ENCODE results near the gene HACD2. TPM values are rescaled to one million over a fixed set of nuclear protein-coding genes. Genes with fewer than 3 reads are reported as not detected.

Gene HACD2
- total RNA-seq, 2 donors from 2014 or later = 18.8 to 22.6 TPM

GRCh38 chr3:123471106-123471505, 113.7 kb downstream of the HACD2 start:
- no peaks in the 10 kb centered on the region for H3K4me1 ChIP-seq (ENCODE audit: control insufficient read depth in 1 of 2, low read depth in 2 of 2)
- no peaks in the 10 kb centered on the region for H3K27me3 ChIP-seq (replicated peaks; ENCODE audit: insufficient read depth)
- H3K9me3 ChIP-seq = no peaks in the 10 kb centered on the region
- DNase-seq (ENCODE audit: low spot score) = no peak
- H3K36me3 ChIP-seq = no peaks in the 10 kb centered on the region
- H3K27ac ChIP-seq = no peak overlapping the region
- no peak overlapping the region for H3K4me3 ChIP-seq
- TF ChIP-seq, protein P1, sequence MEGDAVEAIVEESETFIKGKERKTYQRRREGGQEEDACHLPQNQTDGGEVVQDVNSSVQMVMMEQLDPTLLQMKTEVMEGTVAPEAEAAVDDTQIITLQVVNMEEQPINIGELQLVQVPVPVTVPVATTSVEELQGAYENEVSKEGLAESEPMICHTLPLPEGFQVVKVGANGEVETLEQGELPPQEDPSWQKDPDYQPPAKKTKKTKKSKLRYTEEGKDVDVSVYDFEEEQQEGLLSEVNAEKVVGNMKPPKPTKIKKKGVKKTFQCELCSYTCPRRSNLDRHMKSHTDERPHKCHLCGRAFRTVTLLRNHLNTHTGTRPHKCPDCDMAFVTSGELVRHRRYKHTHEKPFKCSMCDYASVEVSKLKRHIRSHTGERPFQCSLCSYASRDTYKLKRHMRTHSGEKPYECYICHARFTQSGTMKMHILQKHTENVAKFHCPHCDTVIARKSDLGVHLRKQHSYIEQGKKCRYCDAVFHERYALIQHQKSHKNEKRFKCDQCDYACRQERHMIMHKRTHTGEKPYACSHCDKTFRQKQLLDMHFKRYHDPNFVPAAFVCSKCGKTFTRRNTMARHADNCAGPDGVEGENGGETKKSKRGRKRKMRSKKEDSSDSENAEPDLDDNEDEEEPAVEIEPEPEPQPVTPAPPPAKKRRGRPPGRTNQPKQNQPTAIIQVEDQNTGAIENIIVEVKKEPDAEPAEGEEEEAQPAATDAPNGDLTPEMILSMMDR (IDR thresholded peaks at IDR 0.05) = no peak
- no peak for ATAC-seq (ENCODE audit: insufficient number of reproducible peaks, low FRiP score, low read depth)

DNA sequence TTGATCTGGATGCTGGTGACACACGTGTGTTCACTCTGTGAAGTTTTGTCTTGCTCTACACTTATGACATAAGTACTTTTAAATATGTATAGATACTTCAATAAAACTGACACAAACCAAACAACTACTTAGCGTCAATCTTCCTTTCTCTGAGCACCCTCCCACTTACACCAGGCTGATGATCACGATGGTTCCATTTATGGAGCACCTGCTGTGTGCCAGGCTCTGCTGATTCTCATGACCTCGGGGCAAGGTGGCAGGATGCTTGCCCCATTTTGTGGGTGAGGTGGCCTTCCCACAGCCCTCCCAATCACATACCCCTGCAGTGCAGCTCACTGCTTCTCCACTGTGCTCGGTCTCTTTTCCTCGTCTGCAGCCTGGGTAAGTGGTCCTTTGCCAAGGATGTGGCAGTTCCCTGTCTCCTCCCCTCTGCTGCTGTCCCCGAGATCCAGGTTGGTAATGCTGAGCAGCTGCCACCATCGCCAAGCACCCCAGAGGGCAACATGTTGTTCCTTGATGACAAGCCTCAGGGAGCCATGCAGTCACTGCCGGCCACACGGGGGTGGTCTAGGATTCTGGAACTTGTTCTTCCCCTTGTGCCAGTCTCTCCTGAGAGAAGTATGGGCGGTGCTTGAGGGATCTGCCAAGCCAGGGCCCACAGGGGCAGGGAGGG, 115.4 kb downstream of the HACD2 start:
- H3K9me3 ChIP-seq = no peaks in the 10 kb centered on the region
- H3K27ac ChIP-seq = no peak overlapping the region
- TF ChIP-seq, protein P1 (IDR thresholded peaks at IDR 0.05) = no peak
- H3K4me3 ChIP-seq = no peak overlapping the region
- no peaks in the 10 kb centered on the region for H3K4me1 ChIP-seq (ENCODE audit: control insufficient read depth in 1 of 2, low read depth in 2 of 2)
- ATAC-seq (ENCODE audit: insufficient number of reproducible peaks, low FRiP score, low read depth) (no peak), DNase-seq (ENCODE audit: low spot score) (no peak)
- no peaks in the 10 kb centered on the region for H3K27me3 ChIP-seq (replicated peaks; ENCODE audit: insufficient read depth)
- no peaks in the 10 kb centered on the region for H3K36me3 ChIP-seq

DNA sequence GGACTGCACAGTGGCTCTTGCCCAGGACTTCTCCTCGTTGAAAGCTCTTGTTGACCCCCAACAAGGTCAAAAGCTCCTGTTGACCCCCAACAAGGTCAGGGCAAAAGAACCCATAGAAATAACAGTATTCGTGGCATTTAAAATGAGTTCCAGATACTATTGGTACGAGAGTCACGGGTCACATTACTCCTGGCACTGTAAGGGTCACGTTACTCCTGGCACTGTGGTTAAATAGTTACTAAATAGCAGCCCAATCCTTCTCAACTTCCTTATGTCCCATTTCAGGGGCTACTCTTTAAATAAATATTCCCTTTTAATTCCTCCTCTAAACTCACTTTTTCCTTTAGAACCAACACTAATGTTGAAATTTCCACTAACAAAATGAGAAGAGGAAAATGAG, 117.8 kb downstream of the HACD2 start:
- Histone ChIP-seq H3K27ac (no peak overlapping the region), H3K36me3 (no peaks in the 10 kb centered on the region), H3K27me3 (replicated peaks; ENCODE audit: insufficient read depth) (no peaks in the 10 kb centered on the region), H3K4me3 (no peak overlapping the region), H3K4me1 (ENCODE audit: control insufficient read depth in 1 of 2, low read depth in 2 of 2) (no peaks in the 10 kb centered on the region), H3K9me3 (no peaks in the 10 kb centered on the region)
- TF ChIP-seq, protein P1 (IDR thresholded peaks at IDR 0.05) = no peak
- DNase-seq (ENCODE audit: low spot score) (no peak), ATAC-seq (ENCODE audit: insufficient number of reproducible peaks, low FRiP score, low read depth) (no peak)

DNA sequence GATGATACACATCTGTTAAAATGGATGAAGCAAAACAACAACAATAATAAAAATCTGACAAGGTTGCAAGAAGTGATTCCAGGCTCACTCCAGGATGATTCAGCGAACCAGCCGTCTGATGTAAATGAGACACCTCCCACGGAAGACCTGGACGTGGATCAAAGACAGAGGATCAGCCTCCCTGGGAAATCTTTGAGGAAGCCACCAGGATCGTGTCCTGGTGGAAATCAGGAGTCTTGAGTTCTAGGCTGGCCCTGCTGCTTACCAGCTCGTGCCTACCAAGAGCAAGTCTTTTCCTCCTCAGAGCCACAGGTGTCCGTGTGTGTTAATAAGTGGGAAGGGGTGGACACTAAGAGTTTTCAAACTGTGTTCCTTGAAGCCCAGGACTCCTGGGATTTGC, 120.6 kb downstream of the HACD2 start:
- TF ChIP-seq, protein P1 (IDR thresholded peaks at IDR 0.05) = no peak
- Histone ChIP-seq H3K27ac (no peak overlapping the region), H3K27me3 (replicated peaks; ENCODE audit: insufficient read depth) (no peaks in the 10 kb centered on the region), H3K9me3 (no peaks in the 10 kb centered on the region), H3K36me3 (no peaks in the 10 kb centered on the region), H3K4me1 (ENCODE audit: control insufficient read depth in 1 of 2, low read depth in 2 of 2) (no peaks in the 10 kb centered on the region), H3K4me3 (no peak overlapping the region)
- no peak for DNase-seq (ENCODE audit: low spot score)
- ATAC-seq (ENCODE audit: insufficient number of reproducible peaks, low FRiP score, low read depth) = no peak

GRCh38 chr3:123459862-123460261, 125.0 kb downstream of the HACD2 start:
- Histone ChIP-seq H3K4me3 (no peak overlapping the region), H3K4me1 (ENCODE audit: control insufficient read depth in 1 of 2, low read depth in 2 of 2) (no peaks in the 10 kb centered on the region), H3K36me3 (no peaks in the 10 kb centered on the region), H3K9me3 (no peaks in the 10 kb centered on the region), H3K27ac (no peak overlapping the region), H3K27me3 (replicated peaks; ENCODE audit: insufficient read depth) (no peaks in the 10 kb centered on the region)
- DNase-seq (ENCODE audit: low spot score) = no peak
- TF ChIP-seq, protein P1 (IDR thresholded peaks at IDR 0.05) = no peak
- ATAC-seq (ENCODE audit: insufficient number of reproducible peaks, low FRiP score, low read depth) = no peak

Measured in thoracic aorta (tissue), 2 donors.